HCT116 (cell line): ENCODE measurements around the gene P2RX6. TPM values are rescaled to one million over a fixed set of nuclear protein-coding genes. Genes with fewer than 3 reads are reported as not detected.

ENCODE experiments used
- ATAC-seq: fragments of 200-7000 bp; cut with Tn5 transposase; 2 replicates; pipeline ENCODE4 v1.9.1; 2020; ENCODE audit warnings: mild to moderate bottlenecking, moderate library complexity
- BruUV-seq: library from RNA; stranded (reverse); fragments of 400-500 nt; replicated peaks from 2 replicates; lab custom pipeline; 2021; lab: Mats Ljungman, UMichigan
- CTCF ChIA-PET: fragments of 300-600 bp; sonication (Branson Sonifier 250); formaldehyde crosslinking; loops from one replicate; lab custom pipeline; 2021; ENCODE audit warnings: antibody characterized with exemption; lab: Charles Lee
- POLR2A ChIA-PET: fragments of 300-600, 350-600 bp; sonication (Branson Sonifier 250); formaldehyde crosslinking; loops from one replicate; lab custom pipeline; 2021; ENCODE audit warnings: antibody characterized with exemption; lab: Charles Lee
- RAD21 ChIA-PET, 2 experiments: fragments of 300-600 bp; sonication (Branson Sonifier 250); formaldehyde crosslinking; loops; one replicate each; lab custom pipeline; 2023; ENCODE audit warnings: low total read pairs in 2 of 2; ENCODE audit not compliant: uncharacterized antibody in 2 of 2, unreplicated experiment in 2 of 2, low non-redundant PET in 1 of 2; lab: Charles Lee
- DNase-seq: peaks from one replicate; pipeline ENCODE4 v3.0.0-alpha.2; 2010; ENCODE audit warnings: low read depth, low spot score
- H2AFZ ChIP-seq: fragments of 200-600 bp; shearing (Covaris generic), sonication (generic); 2 replicates; pipeline ENCODE4 v1.6.1; 2017; ENCODE audit warnings: low read depth, mixed run types, mixed read lengths, antibody characterized with exemption, low read length; ENCODE audit not compliant: poor library complexity, severe bottlenecking
- H3K27ac ChIP-seq: 2 replicates; pipeline ENCODE4 v1.5.1; 2012; ENCODE audit warnings: low read depth, low read length
- H3K27me3 ChIP-seq: fragments of 200-600 bp; sonication (generic); 2 replicates; pipeline ENCODE4 v1.6.1; 2016; ENCODE audit warnings: mixed run types, low read length, mixed read lengths; ENCODE audit not compliant: insufficient read depth
- H3K36me3 ChIP-seq, 2 experiments: fragments of 200-500 bp in 1 of 2; fragments of 200-600 bp in 1 of 2; sonication (Bioruptor generic) in 1 of 2; sonication (generic) in 1 of 2; 2 replicates each; pipeline versions ENCODE4 v1.5.1 to v1.6.1; 2014 to 2016; ENCODE audit warnings: low read length in 2 of 2, inconsistent platforms in 1 of 2, mixed read lengths in 1 of 2, mixed run types in 1 of 2; ENCODE audit not compliant: insufficient read depth in 2 of 2, control insufficient read depth in 1 of 2
- H3K4me1 ChIP-seq, 2 experiments: fragments of 200-600 bp in 1 of 2; sonication (generic) in 1 of 2; 2 replicates each; pipeline versions ENCODE4 v1.5.1 to v1.6.1; 2012 to 2017; ENCODE audit warnings: low read length in 2 of 2, inconsistent platforms in 1 of 2, mild to moderate bottlenecking in 1 of 2, mixed read lengths in 1 of 2, mixed run types in 1 of 2, moderate library complexity in 1 of 2; ENCODE audit not compliant: insufficient read depth in 2 of 2, control insufficient read depth in 1 of 2
- H3K4me2 ChIP-seq: fragments of 200-600 bp; sonication (generic); 2 replicates; pipeline ENCODE4 v1.6.1; 2017; ENCODE audit warnings: mixed run types, low read length, mixed read lengths
- H3K4me3 ChIP-seq, 2 experiments: fragments of 200-600 bp in 1 of 2; sonication (generic) in 1 of 2; replicated peaks in 1 of 2; 2 replicates each; pipeline ENCODE4 v1.5.1; 2011 to 2016; ENCODE audit warnings: low read length in 2 of 2, control low read depth in 1 of 2, low read depth in 1 of 2, mild to moderate bottlenecking in 1 of 2, mixed read lengths in 1 of 2, mixed run types in 1 of 2
- H3K79me2 ChIP-seq: fragments of 200-600 bp; sonication (generic); 2 replicates; pipeline ENCODE4 v1.6.1; 2017; ENCODE audit warnings: mild to moderate bottlenecking, mixed run types, low read length, moderate library complexity, mixed read lengths; ENCODE audit not compliant: insufficient read depth
- H3K9ac ChIP-seq: fragments of 200-600 bp; sonication (generic); 2 replicates; pipeline ENCODE4 v1.6.1; 2016; ENCODE audit warnings: low read length, mixed read lengths
- H3K9me2 ChIP-seq: fragments of 200-600 bp; sonication (generic), shearing (Covaris generic); 2 replicates; pipeline ENCODE4 v1.6.1; 2017; ENCODE audit warnings: mixed run types, mild to moderate bottlenecking, moderate library complexity; ENCODE audit not compliant: insufficient read depth
- H3K9me3 ChIP-seq, 2 experiments: fragments of 200-500 bp in 1 of 2; fragments of 200-600 bp in 1 of 2; sonication (Bioruptor generic) in 1 of 2; sonication (generic) in 1 of 2; 2 replicates each; pipeline ENCODE4 v1.6.1; 2014 to 2017; ENCODE audit warnings: low read length in 2 of 2, mixed read lengths in 2 of 2, inconsistent platforms in 1 of 2, low read depth in 1 of 2, mild to moderate bottlenecking in 1 of 2, mixed run types in 1 of 2, moderate library complexity in 1 of 2; ENCODE audit not compliant: control insufficient read depth in 1 of 2, insufficient read depth in 1 of 2
- H4K20me1 ChIP-seq: fragments of 200-600 bp; sonication (generic), shearing (Covaris generic); 2 replicates; pipeline ENCODE4 v1.6.1; 2017; ENCODE audit warnings: mixed run types, mild to moderate bottlenecking, moderate library complexity; ENCODE audit not compliant: insufficient read depth
- CEBPB ChIP-seq: IDR thresholded peaks from 2 replicates; pipeline ENCODE4 v1.6.1; 2012; ENCODE audit warnings: low read depth
- CTCF ChIP-seq, 3 experiments: fragments of 200-600 bp in 1 of 3; sonication (generic) in 1 of 3; IDR thresholded peaks in 2 of 3; conservative IDR thresholded peaks in 1 of 3; 2 replicates each; pipeline ENCODE4 v1.5.1; 2012 to 2017; ENCODE audit warnings: low read depth in 2 of 3, low read length in 2 of 3, antibody characterized with exemption in 1 of 3, borderline replicate concordance in 1 of 3, control low read depth in 1 of 3, mild to moderate bottlenecking in 1 of 3, mixed read lengths in 1 of 3, mixed run types in 1 of 3, moderate library complexity in 1 of 3; ENCODE audit not compliant: insufficient read depth in 1 of 3
- EGR1 ChIP-seq: IDR thresholded peaks from 2 replicates; pipeline ENCODE4 v1.6.1; 2012; ENCODE audit warnings: low read depth
- ELF1 ChIP-seq: IDR thresholded peaks from 2 replicates; pipeline ENCODE4 v1.6.1; 2012; ENCODE audit warnings: low read depth, borderline replicate concordance
- EZH2 ChIP-seq: fragments of 200-600 bp; sonication (generic); IDR thresholded peaks from 2 replicates; pipeline ENCODE4 v1.6.1; 2017; ENCODE audit warnings: antibody characterized with exemption, mixed run types
- EZH2phosphoT487 ChIP-seq: fragments of 200-600 bp; IDR thresholded peaks from 2 replicates; pipeline ENCODE4 v1.6.1; 2018; ENCODE audit warnings: antibody characterized with exemption, borderline replicate concordance
- FOSL1 ChIP-seq: IDR thresholded peaks from 2 replicates; pipeline ENCODE4 v1.6.1; 2012; ENCODE audit warnings: low read depth
- JUND ChIP-seq: IDR thresholded peaks from 2 replicates; pipeline ENCODE4 v1.6.1; 2012
- MAX ChIP-seq: IDR thresholded peaks from 2 replicates; pipeline ENCODE4 v1.6.1; 2012
- POLR2A ChIP-seq: IDR thresholded peaks from 2 replicates; pipeline ENCODE4 v1.7.0; 2011; ENCODE audit warnings: borderline replicate concordance; ENCODE audit not compliant: insufficient read depth, insufficient read length; ENCODE audit errors: extremely low read depth
- RAD21 ChIP-seq: IDR thresholded peaks from 2 replicates; pipeline ENCODE4 v1.6.1; 2012; ENCODE audit warnings: low read depth, mild to moderate bottlenecking
- REST ChIP-seq: IDR thresholded peaks from 2 replicates; pipeline ENCODE4 v1.6.1; 2012; ENCODE audit warnings: low read depth
- SIN3A ChIP-seq: IDR thresholded peaks from 2 replicates; pipeline ENCODE4 v1.6.1; 2012; ENCODE audit warnings: low read depth
- SP1 ChIP-seq: IDR thresholded peaks from 2 replicates; pipeline ENCODE4 v1.6.1; 2012; ENCODE audit warnings: low read depth
- SRF ChIP-seq: IDR thresholded peaks from 2 replicates; pipeline ENCODE4 v1.6.1; 2012; ENCODE audit warnings: low read depth
- YY1 ChIP-seq: IDR thresholded peaks from 2 replicates; pipeline ENCODE4 v1.6.1; 2011; ENCODE audit warnings: low read length, low read depth, moderate library complexity, mild to moderate bottlenecking; ENCODE audit not compliant: insufficient replicate concordance; ENCODE audit errors: extremely low read depth
- ZFX ChIP-seq: fragments of 450-650 bp; IDR thresholded peaks from 2 replicates; pipeline ENCODE4 v1.6.1; 2017
- ZNF274 ChIP-seq: fragments of 200-500 bp; sonication (Bioruptor generic); IDR thresholded peaks from 2 replicates; pipeline ENCODE4 v1.6.1; 2014; ENCODE audit warnings: mild to moderate bottlenecking, low read depth, low read length, inconsistent platforms
- intact Hi-C: fragments of 100-400 bp; cut with micrococcal nuclease; formaldehyde crosslinking; loops from 2 replicates; pipeline ENCODE4 v1.10.0; 2022
- total RNA-seq: library from RNA; stranded (reverse); gene quantifications from one replicate; pipeline ENCODE4 v1.2.1, GENCODE V29; 2021; ENCODE audit not compliant: unreplicated experiment
- TF ChIP-seq, protein P1 (sequence below): IDR thresholded peaks from 2 replicates; pipeline ENCODE4 v1.6.1; 2011; ENCODE audit warnings: mild to moderate bottlenecking, low read length, moderate library complexity; ENCODE audit not compliant: insufficient replicate concordance; ENCODE audit errors: extremely low read depth

The P2RX6 gene
- total RNA-seq, 1 experiment from 2014 or later: 0.20 TPM

DNA sequence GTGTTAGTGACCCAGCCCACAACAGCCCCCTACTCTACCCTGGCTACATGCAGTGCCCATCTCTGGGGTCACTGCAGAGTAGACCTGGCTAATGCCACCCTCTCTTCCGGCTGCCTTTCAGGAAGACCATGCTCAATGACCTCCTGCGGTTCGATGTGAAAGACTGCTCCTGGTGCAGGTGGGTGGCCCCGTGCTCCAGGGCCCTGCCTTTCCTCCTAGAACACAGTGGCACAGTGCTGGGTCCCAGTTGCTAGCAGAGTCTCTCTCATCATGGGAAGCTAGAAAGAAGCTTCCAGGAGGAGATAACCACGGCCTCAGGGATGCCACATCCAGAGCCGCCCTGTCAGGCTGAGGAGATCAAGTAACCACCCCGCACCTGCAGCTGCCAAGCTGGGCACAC, 29.2 kb upstream of the P2RX6 start:
- ChIA-PET CTCF (no interaction called here), RAD21 (no interaction called here)
- Histone ChIP-seq H2AFZ (no peak overlapping the region), H3K4me3 (no peak overlapping the region)
- TF ChIP-seq EGR1 (no peak), CTCF (IDR thresholded peaks at IDR 0.05 in 2 of 3, conservative IDR thresholded peaks at IDR 0.05 in 1 of 3; ENCODE audit: borderline replicate concordance in 1 of 3, insufficient read depth in 1 of 3, low read depth in 2 of 3, low read length in 2 of 3) (no peak), SRF (no peak), ZNF274 (no peak), MAX (no peak), POLR2A (no peak), ELF1 (no peak), CEBPB (no peak), EZH2 (no peak), SIN3A (no peak), SP1 (no peak), REST (no peak), ZFX (no peak), RAD21 (no peak), JUND (no peak), EZH2phosphoT487 (no peak), FOSL1 (no peak), YY1 (no peak)
- TF ChIP-seq, protein P1, sequence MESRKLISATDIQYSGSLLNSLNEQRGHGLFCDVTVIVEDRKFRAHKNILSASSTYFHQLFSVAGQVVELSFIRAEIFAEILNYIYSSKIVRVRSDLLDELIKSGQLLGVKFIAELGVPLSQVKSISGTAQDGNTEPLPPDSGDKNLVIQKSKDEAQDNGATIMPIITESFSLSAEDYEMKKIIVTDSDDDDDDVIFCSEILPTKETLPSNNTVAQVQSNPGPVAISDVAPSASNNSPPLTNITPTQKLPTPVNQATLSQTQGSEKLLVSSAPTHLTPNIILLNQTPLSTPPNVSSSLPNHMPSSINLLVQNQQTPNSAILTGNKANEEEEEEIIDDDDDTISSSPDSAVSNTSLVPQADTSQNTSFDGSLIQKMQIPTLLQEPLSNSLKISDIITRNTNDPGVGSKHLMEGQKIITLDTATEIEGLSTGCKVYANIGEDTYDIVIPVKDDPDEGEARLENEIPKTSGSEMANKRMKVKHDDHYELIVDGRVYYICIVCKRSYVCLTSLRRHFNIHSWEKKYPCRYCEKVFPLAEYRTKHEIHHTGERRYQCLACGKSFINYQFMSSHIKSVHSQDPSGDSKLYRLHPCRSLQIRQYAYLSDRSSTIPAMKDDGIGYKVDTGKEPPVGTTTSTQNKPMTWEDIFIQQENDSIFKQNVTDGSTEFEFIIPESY: no peak
- TF ChIP-seq, all 23 proteins: peak for 0
- Histone ChIP-seq H4K20me1 (no peaks in the 10 kb centered on the region), H3K4me1 (peaks cover 6 to 17% of the 10 kb centered on the region in 2 experiments; a peak in 2 of 4 replicates), H3K9ac (no peak overlapping the region), H3K36me3 (peaks cover 4 to 9% of the 10 kb centered on the region in 2 experiments; a peak in 1 of 4 replicates), H3K79me2 (peaks cover 24% of the 10 kb centered on the region), H3K27me3 (no peaks in the 10 kb centered on the region), H3K9me3 (no peaks in the 10 kb centered on the region), H3K9me2 (no peaks in the 10 kb centered on the region), H3K27ac (no peak overlapping the region), H3K4me2 (no peak overlapping the region)
- DNase-seq (no peak), ATAC-seq (no peak)
- no TSS peak for BruUV-seq
- POLR2A ChIA-PET: no interaction called here
- intact Hi-C loops: no loop called here
